Pericardium fibroblast (primary cell): ENCODE results near the gene IFT43. TPM values are rescaled to one million over a fixed set of nuclear protein-coding genes. Genes with fewer than 3 reads are reported as not detected.

Source experiments
- total RNA-seq: library from RNA; depleted of rRNA; stranded (reverse); fragments of >200 nt; gene quantifications from 2 replicates; pipeline ENCODE4 v1.2.3, GENCODE V29; 2015

IFT43 gene
- 35.9 and 47.1 TPM in 2 replicates for total RNA-seq

GRCh38 chr14:75985618-75986438, at the start of gene IFT43:
TSS of gene IFT43 (plus strand) at chr14:75985763. CDS start at chr14:75985787, 24 bp downstream.

GRCh38 chr14:75981426-75982265, 3.9 kb upstream of the IFT43 start, which contains the start of gene TGFB3:
TSS of gene TGFB3 (minus strand) at chr14:75981995. CDS start at chr14:75980893, 1,102 bp downstream.

Other genes starting within 250 kb of the IFT43 start
- gene TGFB3, start 3.8 kb upstream of the IFT43 start, total RNA-seq: 10.2 and 11.0 TPM in 2 replicates
- gene GPATCH2L, start 166.2 kb downstream of the IFT43 start, total RNA-seq: 18.8 and 23.9 TPM in 2 replicates